ENCODE results near the gene CR1L.
A peak's percentile ranks its signal among the peaks of the same experiment; 100 is the strongest.
"Not testable (repeated sequence)": the region's sequence is repeated elsewhere in the genome, so short reads cannot be mapped to it uniquely, and the experiment has no call there.

- TF ChIP-seq USF1 (IDR thresholded peaks at IDR 0.05); EP300 (IDR thresholded peaks at IDR 0.05; ENCODE audit: borderline replicate concordance); YY1 (IDR thresholded peaks at IDR 0.05; ENCODE audit: low read depth); EGR1 (IDR thresholded peaks at IDR 0.05): not testable (repeated sequence)
- peak; percentile 90 for TF ChIP-seq CEBPB (IDR thresholded peaks at IDR 0.05)
Observed at GRCh38 chr1:207638487-207639145, 6.3 kb upstream of the CR1L start.
